ENCODE results near the gene MAPK12.
"Not testable (repeated sequence)": the region's sequence is repeated elsewhere in the genome, so short reads cannot be mapped to it uniquely, and the experiment has no call there.

- TF ChIP-seq POLR2AphosphoS5, SPI1, POLR2A, TAF1 (IDR thresholded peaks at IDR 0.05; ENCODE audit: low read depth, low read length): not testable (repeated sequence)
Observed at GRCh38 chr22:50273781-50274180, 12.3 kb upstream of the MAPK12 start.
